Limb (tissue), 2 donors: Measurements from ENCODE around the gene BLVRA.

Source experiments
- DNase-seq, 2 donors: peaks; one replicate each; pipeline ENCODE4 v3.0.0-alpha.2; 2016; ENCODE audit errors: extremely low spot score in 2 of 2

BLVRA gene

DNA sequence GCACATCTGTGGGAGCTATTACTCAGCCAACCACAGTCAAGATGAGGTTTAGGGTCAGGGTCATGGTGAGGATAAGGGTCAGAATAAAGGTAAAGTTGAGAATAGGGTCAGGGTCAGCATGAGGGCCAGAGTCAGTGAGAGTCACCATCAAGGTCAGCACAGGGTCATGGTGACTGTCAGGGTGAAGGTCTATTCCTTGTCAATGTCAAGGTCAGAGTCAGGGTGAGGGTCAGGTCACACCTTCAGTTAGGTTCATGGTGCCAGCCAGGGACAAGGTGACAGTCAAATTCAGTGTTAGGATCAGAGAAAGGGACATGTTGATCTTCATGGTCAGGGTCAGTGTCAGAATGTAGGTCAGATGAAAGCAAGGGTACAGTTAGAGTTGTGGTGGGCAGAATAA, 96.7 kb downstream of the BLVRA start:
- no peak for DNase-seq

GRCh38 chr7:43856316-43856715, 97.8 kb downstream of the BLVRA start:
- DNase-seq: no peak
